Cardiac septum (tissue), 1 donor: Measurements from ENCODE around the gene SOBP. TPM values are rescaled to one million over a fixed set of nuclear protein-coding genes. Genes with fewer than 3 reads are reported as not detected.

Source experiments
- DNase-seq: peaks from one replicate; pipeline ENCODE4 v3.0.0-alpha.2; 2020; ENCODE audit warnings: low spot score
- intact Hi-C: fragments of 100-400 bp; cut with DNase I; formaldehyde crosslinking; loops from one replicate; pipeline ENCODE4 v1.14.0; 2022
- total RNA-seq: library from RNA; stranded (reverse); fragmentation: NEBNext Ultra II Directional; extraction: Animal tissue kit (Norgen Biotek cat#: 25700); gene quantifications from one replicate; pipeline ENCODE4 v1.2.1, GENCODE V29; 2021
- donor health status: DM: no; HTN: no; CAD: no.

The SOBP gene
- total RNA-seq, 1 donor from 2014 or later: 28.7 TPM

GRCh38 chr6:107569473-107569872 lies 79.6 kb downstream of the SOBP start:
- no peak for DNase-seq
- intact Hi-C loops: no loop called here

- intact Hi-C loops: no loop called here
- no peak for DNase-seq
Measured at GRCh38 chr6:107571354-107571753, 81.4 kb downstream of the SOBP start.

- no peak for DNase-seq
- intact Hi-C loops: no loop called here
Measured at GRCh38 chr6:107572886-107573285, 83.0 kb downstream of the SOBP start.

GRCh38 chr6:107574856-107575255 lies 84.9 kb downstream of the SOBP start:
- DNase-seq: no peak
- intact Hi-C loops: no loop called here

- DNase-seq: no peak
- intact Hi-C loops: no loop called here
Measured at GRCh38 chr6:107576852-107577251, 86.9 kb downstream of the SOBP start.

- intact Hi-C loops: no loop called here
- no peak for DNase-seq
Measured at GRCh38 chr6:107578642-107579341, 88.9 kb downstream of the SOBP start.

GRCh38 chr6:107579456-107580056 lies 89.6 kb downstream of the SOBP start:
- intact Hi-C loops: no loop called here
- no peak for DNase-seq

GRCh38 chr6:107582086-107582485 lies 92.2 kb downstream of the SOBP start:
- intact Hi-C loops: no loop called here
- no peak for DNase-seq

GRCh38 chr6:107584726-107585125 lies 94.8 kb downstream of the SOBP start:
- no peak for DNase-seq
- intact Hi-C loops: no loop called here

GRCh38 chr6:107585815-107586435 lies 96.0 kb downstream of the SOBP start:
- no peak for DNase-seq
- intact Hi-C loops: no loop called here

- no peak for DNase-seq
- intact Hi-C loops: no loop called here
Measured at GRCh38 chr6:107587451-107587850, 97.5 kb downstream of the SOBP start.

GRCh38 chr6:107589199-107589598 lies 99.3 kb downstream of the SOBP start:
- no peak for DNase-seq
- intact Hi-C loops: no loop called here

- intact Hi-C loops: no loop called here
- DNase-seq: no peak
Measured at GRCh38 chr6:107589934-107590333, 100.0 kb downstream of the SOBP start.

- intact Hi-C loops: no loop called here
- DNase-seq: no peak
Measured at GRCh38 chr6:107590378-107590777, 100.5 kb downstream of the SOBP start.

GRCh38 chr6:107591346-107591745 lies 101.4 kb downstream of the SOBP start:
- intact Hi-C loops: no loop called here

GRCh38 chr6:107592806-107593205 lies 102.9 kb downstream of the SOBP start:
- no peak for DNase-seq
- intact Hi-C loops: no loop called here

More at GRCh38 chr6:107591346-107591745, 101.4 kb downstream of the SOBP start:
- no peak for DNase-seq

GRCh38 chr6:107594736-107595135 lies 104.8 kb downstream of the SOBP start:
- no peak for DNase-seq
- intact Hi-C loops: no loop called here

- intact Hi-C loops: no loop called here
Measured at GRCh38 chr6:107598091-107598490, 108.2 kb downstream of the SOBP start.

GRCh38 chr6:107599043-107599442 lies 109.1 kb downstream of the SOBP start:
- intact Hi-C loops: no loop called here
- DNase-seq: no peak

More at GRCh38 chr6:107598091-107598490, 108.2 kb downstream of the SOBP start:
- DNase-seq: no peak

GRCh38 chr6:107600121-107600520 lies 110.2 kb downstream of the SOBP start:
- DNase-seq: no peak
- intact Hi-C loops: no loop called here

GRCh38 chr6:107600936-107601335 lies 111.0 kb downstream of the SOBP start:
- DNase-seq: no peak
- intact Hi-C loops: no loop called here
